C4-2B (cell line): Measurements from ENCODE around the gene RB1.

ENCODE experiments used
- ZFX ChIP-seq: fragments of 450-650 bp; IDR thresholded peaks from 2 replicates; pipeline ENCODE4 v1.6.1; 2017
- TF ChIP-seq, protein P1 (sequence below): fragments of 450-650 bp; conservative IDR thresholded peaks from 2 replicates; pipeline ENCODE4 v1.5.1; 2017; ENCODE audit warnings: mild to moderate bottlenecking

DNA sequence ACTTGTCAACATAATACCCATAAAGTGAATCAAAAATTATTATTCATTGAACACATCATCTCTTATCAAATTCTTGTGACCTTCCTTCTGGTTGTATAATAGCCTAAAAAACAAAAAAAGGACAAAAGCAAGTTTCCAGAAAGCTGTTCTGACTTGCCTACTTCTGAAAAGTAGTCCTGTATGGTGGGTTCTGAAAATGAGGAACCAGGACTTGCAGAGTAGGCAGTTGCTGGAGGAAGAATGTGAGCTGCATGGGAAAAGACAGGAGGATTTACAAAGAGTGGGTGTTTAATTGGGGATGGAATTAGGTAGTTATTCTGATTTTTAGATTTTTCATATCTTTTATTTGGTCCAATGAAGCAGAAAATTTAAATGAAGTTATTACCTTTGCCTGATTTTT lies 172.7 kb downstream of the RB1 start:
- TF ChIP-seq, protein P1, sequence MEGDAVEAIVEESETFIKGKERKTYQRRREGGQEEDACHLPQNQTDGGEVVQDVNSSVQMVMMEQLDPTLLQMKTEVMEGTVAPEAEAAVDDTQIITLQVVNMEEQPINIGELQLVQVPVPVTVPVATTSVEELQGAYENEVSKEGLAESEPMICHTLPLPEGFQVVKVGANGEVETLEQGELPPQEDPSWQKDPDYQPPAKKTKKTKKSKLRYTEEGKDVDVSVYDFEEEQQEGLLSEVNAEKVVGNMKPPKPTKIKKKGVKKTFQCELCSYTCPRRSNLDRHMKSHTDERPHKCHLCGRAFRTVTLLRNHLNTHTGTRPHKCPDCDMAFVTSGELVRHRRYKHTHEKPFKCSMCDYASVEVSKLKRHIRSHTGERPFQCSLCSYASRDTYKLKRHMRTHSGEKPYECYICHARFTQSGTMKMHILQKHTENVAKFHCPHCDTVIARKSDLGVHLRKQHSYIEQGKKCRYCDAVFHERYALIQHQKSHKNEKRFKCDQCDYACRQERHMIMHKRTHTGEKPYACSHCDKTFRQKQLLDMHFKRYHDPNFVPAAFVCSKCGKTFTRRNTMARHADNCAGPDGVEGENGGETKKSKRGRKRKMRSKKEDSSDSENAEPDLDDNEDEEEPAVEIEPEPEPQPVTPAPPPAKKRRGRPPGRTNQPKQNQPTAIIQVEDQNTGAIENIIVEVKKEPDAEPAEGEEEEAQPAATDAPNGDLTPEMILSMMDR: no peak
- TF ChIP-seq ZFX: no peak
